Stimulated activated CD4-positive, alpha-beta T cell treated with anti-CD3 and anti-CD28 coated beads, Interleukin-15, amount 100 ng/mL, for 48 hours (primary cell): Measurements from ENCODE around the gene FOXB1.

Experiments used
- DNase-seq, 2 donors: peaks; one replicate each; pipeline ENCODE4 v3.0.0-alpha.2; 2020; ENCODE audit warnings: low read depth in 2 of 2

Gene FOXB1

GRCh38 chr15:60020736-60021135 is 16.6 kb downstream of the FOXB1 start:
- DNase-seq: no peak

- no peak for DNase-seq
Observed at GRCh38 chr15:60021589-60022378, 17.7 kb downstream of the FOXB1 start.

- no peak for DNase-seq
Observed at GRCh38 chr15:60022379-60022741, 18.2 kb downstream of the FOXB1 start.

- DNase-seq: no peak
Observed at GRCh38 chr15:60026555-60026954, 22.4 kb downstream of the FOXB1 start.

GRCh38 chr15:60035344-60035743 is 31.2 kb downstream of the FOXB1 start:
- DNase-seq: no peak

GRCh38 chr15:60039316-60039715 is 35.2 kb downstream of the FOXB1 start:
- DNase-seq: no peak

GRCh38 chr15:60043744-60044435 is 39.8 kb downstream of the FOXB1 start:
- no peak for DNase-seq

- DNase-seq: peak in 1 of 2 donors; percentile 15
Observed at GRCh38 chr15:60044636-60045270, 40.6 kb downstream of the FOXB1 start.

GRCh38 chr15:60047701-60048100 is 43.6 kb downstream of the FOXB1 start:
- no peak for DNase-seq

- DNase-seq: no peak
Observed at GRCh38 chr15:60049948-60050347, 45.8 kb downstream of the FOXB1 start.

- DNase-seq: no peak
Observed at GRCh38 chr15:60052796-60053195, 48.7 kb downstream of the FOXB1 start.

GRCh38 chr15:60054472-60054871 is 50.4 kb downstream of the FOXB1 start:
- DNase-seq: no peak
